Measurements from ENCODE around the gene P3H2. TPM values are rescaled to one million over a fixed set of nuclear protein-coding genes. Genes with fewer than 3 reads are reported as not detected.

Gene P3H2
- total and polyA plus RNA-seq, 2 of the 4 experiments (the other 2 are of a cell fraction): 54.7 to 64.3 TPM

GRCh38 chr3:189990826-189991225 lies 129.9 kb downstream of the P3H2 start:
- H2AK9ac ChIP-seq (replicated peaks; ENCODE audit: low read depth, low read length, poor library complexity): no peak overlapping the region
- H2AK5ac ChIP-seq (ENCODE audit: low read depth, low read length): no peak overlapping the region
- no peak overlapping the region for H2AFZ ChIP-seq (replicated peaks; ENCODE audit: low read length, poor library complexity)
- no CpG with 5 or more reads among the region's 5 CpGs for WGBS, 2 experiments (ENCODE audit: extremely low coverage in 2 of 2, insufficient read length in 1 of 2)
- no peak overlapping the region for H4K8ac ChIP-seq (ENCODE audit: low read depth in 2 of 2, low read length in 2 of 2)
- H2BK15ac ChIP-seq (ENCODE audit: low read depth, low read length): no peak overlapping the region
- H3K9me1 ChIP-seq (ENCODE audit: insufficient read depth, low read length): peaks cover 6% of the 10 kb centered on the region; the same call in 1 of the 2 replicates
- ChIA-PET POLR2A (ENCODE audit: unreplicated experiment) (no interaction called here), CTCF (no interaction called here)
- no peaks in the 10 kb centered on the region for H3K9me3 ChIP-seq (ENCODE audit: control insufficient read depth, insufficient read depth, low read length)
- no peaks in the 10 kb centered on the region for H4K20me1 ChIP-seq (ENCODE audit: insufficient read depth, low read length)
- DNase-seq (no peak), ATAC-seq (ENCODE audit: low read depth) (no peak)
- in situ Hi-C loops (cut with MboI; ENCODE audit: low sequenced_read_pairs) (no loop called here), dilution Hi-C loops (cut with HindIII; ENCODE audit: low sequenced_read_pairs, unreplicated experiment) (no loop called here), intact Hi-C loops (cut with micrococcal nuclease) (no loop called here)
- H4K91ac ChIP-seq (ENCODE audit: insufficient read depth, low read depth, low read length): no peak overlapping the region
- peaks cover 4% of the 10 kb centered on the region; the same call in 1 of the 2 replicates for H3K36me3 ChIP-seq (ENCODE audit: control insufficient read depth, insufficient read depth, low read length)
- no peak overlapping the region for H3K4me3 ChIP-seq (ENCODE audit: insufficient read depth, low read depth, low read length)
- H3K4ac ChIP-seq (ENCODE audit: low read depth, low read length): no peak overlapping the region
- H3K14ac ChIP-seq (replicated peaks; ENCODE audit: low read depth, low read length): no peak overlapping the region
- no peak overlapping the region for H2BK120ac ChIP-seq (ENCODE audit: low read depth, low read length)
- H3K27ac ChIP-seq (ENCODE audit: insufficient read depth, low read length): no peak overlapping the region
- no peak overlapping the region for H3K18ac ChIP-seq (ENCODE audit: low read depth, low read length)
- no peak overlapping the region for H4K5ac ChIP-seq (ENCODE audit: low read depth, low read length)
- no peak overlapping the region for H2BK5ac ChIP-seq (ENCODE audit: low read depth, low read length, poor library complexity, severe bottlenecking)
- no peaks in the 10 kb centered on the region for H3K27me3 ChIP-seq (ENCODE audit: control insufficient read depth, insufficient read depth, low read length)
- no peaks in the 10 kb centered on the region for H3K4me1 ChIP-seq (ENCODE audit: control insufficient read depth, insufficient read depth, low read length)
- H3K79me1 ChIP-seq (ENCODE audit: low read depth in 1 of 2, low read length in 2 of 2): peaks cover 5 to 17% of the 10 kb centered on the region in 2 experiments; a peak in 3 of 4 replicates
- H3K4me2 ChIP-seq (ENCODE audit: low read depth, low read length): no peak overlapping the region
- BruUV-seq (replicated peaks): no TSS peak
- no peak overlapping the region for H3K23ac ChIP-seq (ENCODE audit: low read depth, low read length)
- no peak overlapping the region for H3K9ac ChIP-seq (ENCODE audit: low read depth, low read length)
- H2BK20ac ChIP-seq (ENCODE audit: low read depth, low read length): no peak overlapping the region
- H3K56ac ChIP-seq (ENCODE audit: extremely low read depth, insufficient read depth, low read length): no peak overlapping the region
- TF ChIP-seq CHD1 (IDR thresholded peaks at IDR 0.05; ENCODE audit: low read depth, low read length): no peak
- no peak for TF ChIP-seq MXI1 (IDR thresholded peaks at IDR 0.05; ENCODE audit: borderline replicate concordance, low read depth, low read length)
- TF ChIP-seq ELK1 (IDR thresholded peaks at IDR 0.05; ENCODE audit: borderline replicate concordance, low read depth, low read length): no peak
- TF ChIP-seq RFX5 (IDR thresholded peaks at IDR 0.05; ENCODE audit: low read depth, low read length): no peak
- no peak for TF ChIP-seq BHLHE40 (IDR thresholded peaks at IDR 0.05; ENCODE audit: low read depth, low read length)
- TF ChIP-seq FOS (IDR thresholded peaks at IDR 0.05; ENCODE audit: low read depth, low read length): no peak
- no peak for TF ChIP-seq MAFK (IDR thresholded peaks at IDR 0.05; ENCODE audit: low read depth, low read length)
- TF ChIP-seq CTCF (conservative IDR thresholded peaks at IDR 0.05; ENCODE audit: low read depth, low read length): no peak
- no peak for TF ChIP-seq RCOR1 (IDR thresholded peaks at IDR 0.05; ENCODE audit: insufficient replicate concordance, low read length)
- TF ChIP-seq CEBPB (IDR thresholded peaks at IDR 0.05; ENCODE audit: low read depth, low read length): no peak

Data from IMR-90 (cell line).